Stimulated activated CD8-positive, alpha-beta memory T cell treated with anti-CD3 and anti-CD28 coated beads, Interleukin-7, amount 100 ng/mL, for 4 hours (primary cell): ENCODE data around the gene GIMAP2.

Experiments
- DNase-seq, 2 donors: peaks; one replicate each; pipeline ENCODE4 v3.0.0-alpha.2; 2020; ENCODE audit warnings: low read depth in 2 of 2

Gene GIMAP2

GRCh38 chr7:150733482-150734095 lies 48.1 kb downstream of the GIMAP2 start:
- no peak for DNase-seq

GRCh38 chr7:150734254-150734653 lies 48.7 kb downstream of the GIMAP2 start:
- DNase-seq = no peak

DNA sequence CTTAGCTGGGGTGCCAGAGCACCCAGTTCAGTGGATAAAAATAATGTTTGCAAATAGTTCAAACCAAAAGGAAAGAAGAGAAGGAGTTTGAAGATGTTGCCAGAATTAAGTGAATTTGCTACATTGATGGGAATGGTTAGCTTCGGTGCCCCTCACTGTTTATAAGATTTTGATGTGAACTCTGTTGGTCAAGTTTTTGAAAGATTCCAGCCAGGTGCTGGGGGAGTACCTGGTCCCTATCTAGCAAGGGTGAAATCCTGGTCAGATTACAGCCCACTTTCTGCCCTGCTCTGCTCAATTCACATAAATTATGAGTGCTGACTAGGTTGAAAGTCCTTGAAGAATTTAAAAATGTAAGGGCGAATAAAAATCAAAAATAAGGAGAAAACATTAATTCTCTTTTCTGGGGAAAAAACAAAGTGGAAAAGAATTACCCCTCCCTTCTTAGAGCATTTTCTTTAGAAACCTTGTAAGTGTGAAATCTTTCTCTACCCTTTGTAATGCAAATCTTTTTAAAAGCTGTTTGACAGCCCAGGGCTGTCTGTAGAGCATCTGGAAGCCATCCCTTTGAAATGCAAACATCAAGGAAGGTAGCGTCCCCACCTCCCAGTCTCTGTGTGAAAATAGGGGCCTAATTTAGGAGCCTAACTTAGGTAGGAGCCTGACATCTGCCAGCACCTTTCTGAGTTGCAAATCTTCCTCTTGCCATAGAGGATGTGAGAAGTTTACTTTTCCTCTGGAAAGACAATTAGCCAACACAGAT lies 50.3 kb downstream of the GIMAP2 start:
- no peak for DNase-seq

GRCh38 chr7:150736864-150737263 lies 51.4 kb downstream of the GIMAP2 start:
- DNase-seq = no peak

DNA sequence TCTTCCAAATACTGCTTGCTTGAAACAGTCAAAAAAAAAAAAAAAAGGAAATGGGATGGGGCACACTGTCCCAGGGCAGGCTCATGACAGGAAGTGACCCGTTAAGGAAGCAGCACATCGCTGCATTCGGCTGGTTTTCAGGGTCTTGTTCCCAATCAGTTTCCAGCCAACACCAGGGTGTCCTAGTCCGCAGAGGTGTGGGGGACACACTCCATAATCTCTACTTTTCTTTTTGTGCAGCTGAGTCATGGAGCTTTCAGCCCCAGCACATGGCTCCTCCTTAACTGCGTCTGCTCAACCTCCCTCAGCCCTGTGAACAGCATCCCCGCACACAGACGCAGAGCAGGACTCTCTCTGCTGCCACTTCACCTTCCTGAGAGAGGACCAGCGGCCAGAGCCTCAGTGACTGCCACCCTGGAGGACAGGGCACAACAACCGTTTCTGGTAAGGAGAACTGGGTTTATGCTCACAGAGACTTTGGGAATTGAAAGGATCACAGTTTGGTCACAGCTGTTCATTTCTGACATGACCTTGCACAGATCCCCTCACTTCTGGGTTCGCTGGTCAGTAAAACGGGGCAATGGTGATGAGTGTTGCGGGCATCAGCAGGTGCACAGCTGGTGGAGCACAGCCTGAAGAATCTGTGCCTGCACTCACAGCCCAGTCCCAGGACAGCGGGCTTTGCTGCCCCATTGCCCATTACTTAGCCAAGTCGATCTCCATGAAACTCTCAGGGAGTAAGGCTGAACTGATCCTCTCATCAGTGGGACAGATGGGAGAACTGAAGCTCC lies 52.0 kb downstream of the GIMAP2 start, which contains the start of gene GIMAP5:
GIMAP5 (plus strand) TSS at position 154 of the 791 bp plus-strand sequence. CDS start 3,467 bp downstream, outside the sequence.
- DNase-seq = peak; percentile 32 to 50

GRCh38 chr7:150738092-150738491 lies 52.6 kb downstream of the GIMAP2 start:
- no peak for DNase-seq

DNA sequence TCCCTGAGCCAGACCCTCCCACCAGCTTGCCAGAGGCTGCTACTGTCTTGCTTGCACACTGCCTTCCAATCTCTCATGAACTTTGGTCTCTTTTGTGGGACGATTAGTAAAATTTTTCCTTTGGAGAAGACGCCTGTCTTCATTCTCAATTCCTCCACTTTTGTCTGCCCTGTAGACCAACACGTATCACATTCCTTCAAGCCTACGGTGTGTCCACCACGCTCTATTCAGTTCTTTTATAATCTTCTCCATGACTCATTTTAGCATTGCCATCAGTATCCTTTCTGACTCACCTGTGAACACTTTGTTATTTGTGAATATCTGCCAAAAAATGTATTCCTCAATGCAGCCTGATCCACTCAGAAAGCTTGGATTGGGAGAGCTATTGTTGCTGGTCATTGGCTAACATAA lies 53.1 kb downstream of the GIMAP2 start:
- no peak for DNase-seq

DNA sequence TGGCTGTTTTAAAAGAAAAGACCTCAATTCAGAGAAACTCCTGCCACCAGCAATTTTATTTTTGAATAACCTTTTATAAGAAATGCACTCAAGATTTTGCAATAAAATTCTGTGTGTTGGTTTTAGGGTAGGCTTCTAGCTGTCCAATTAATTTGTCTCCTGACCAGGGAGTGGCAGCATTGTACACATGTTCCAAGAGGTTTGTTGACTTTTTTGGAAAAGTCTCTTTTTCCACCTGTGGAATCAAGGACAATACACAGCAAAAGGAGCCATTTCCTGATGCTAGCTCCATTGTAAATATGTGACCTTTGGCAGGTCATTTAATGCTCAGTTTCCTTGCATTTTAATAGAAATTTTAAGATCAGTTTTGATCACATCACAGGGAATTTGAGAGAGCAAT lies 53.5 kb downstream of the GIMAP2 start:
- DNase-seq = no peak

- no peak for DNase-seq
Observed at GRCh38 chr7:150740053-150740452, 54.5 kb downstream of the GIMAP2 start.

- DNase-seq = no peak
Observed at GRCh38 chr7:150742286-150742968, 56.9 kb downstream of the GIMAP2 start.
